OCI-LY1 (cell line): ENCODE results near the gene DEXI.

ENCODE experiments used
- H2AFZ ChIP-seq: fragments of 200-600 bp; sonication (generic), shearing (Covaris generic); 2 replicates; pipeline ENCODE4 v1.6.0; 2014; ENCODE audit warnings: antibody characterized with exemption, mild to moderate bottlenecking, low read length
- H3F3A ChIP-seq: fragments of 200-600 bp; sonication (generic), shearing (Covaris generic); 2 replicates; pipeline ENCODE4 v1.6.0; 2014; ENCODE audit warnings: mild to moderate bottlenecking, antibody characterized with exemption, low read length, moderate library complexity; ENCODE audit not compliant: insufficient read depth
- H3K27ac ChIP-seq: fragments of 200-600 bp; sonication (generic); 2 replicates; pipeline ENCODE4 v1.5.1; 2014; ENCODE audit warnings: low read length, mixed run types, mild to moderate bottlenecking, low read depth; ENCODE audit not compliant: poor library complexity, severe bottlenecking
- H3K27me3 ChIP-seq: fragments of 200-600 bp; sonication (generic); 2 replicates; pipeline ENCODE4 v1.6.0; 2014; ENCODE audit warnings: antibody characterized with exemption, mild to moderate bottlenecking, low read length, moderate library complexity; ENCODE audit not compliant: insufficient read depth
- H3K36me3 ChIP-seq: fragments of 200-600 bp; sonication (generic); 2 replicates; pipeline ENCODE4 v1.6.1; 2014; ENCODE audit warnings: mild to moderate bottlenecking, antibody characterized with exemption, low read length, moderate library complexity, mixed read lengths; ENCODE audit not compliant: insufficient read depth
- H3K4me1 ChIP-seq: fragments of 200-600 bp; sonication (generic); 2 replicates; pipeline ENCODE4 v1.5.1; 2014; ENCODE audit warnings: mild to moderate bottlenecking, low read length, moderate library complexity; ENCODE audit not compliant: insufficient read depth, severe bottlenecking
- H3K4me2 ChIP-seq: fragments of 200-600 bp; sonication (generic), shearing (Covaris generic); 2 replicates; pipeline ENCODE4 v1.6.1; 2014; ENCODE audit warnings: low read length
- H3K4me3 ChIP-seq: fragments of 200-600 bp; sonication (generic); 2 replicates; pipeline ENCODE4 v1.5.1; 2014; ENCODE audit warnings: low read length, low read depth, mild to moderate bottlenecking, mixed read lengths; ENCODE audit not compliant: poor library complexity, severe bottlenecking
- H3K79me2 ChIP-seq: fragments of 200-600 bp; shearing (Covaris generic); 2 replicates; pipeline ENCODE4 v1.6.1; 2016; ENCODE audit warnings: mixed run types, low read length, mixed read lengths; ENCODE audit not compliant: insufficient read depth
- H3K9ac ChIP-seq: fragments of 200-600 bp; sonication (generic), shearing (Covaris generic); 2 replicates; pipeline ENCODE4 v1.6.1; 2014; ENCODE audit warnings: mild to moderate bottlenecking, low read length, mixed read lengths
- H3K9me2 ChIP-seq: fragments of 200-600 bp; sonication (generic), shearing (Covaris generic); 2 replicates; pipeline ENCODE4 v1.6.1; 2014; ENCODE audit warnings: low read depth, mild to moderate bottlenecking, low read length, mixed read lengths
- H3K9me3 ChIP-seq: fragments of 200-600 bp; shearing (Covaris generic); 2 replicates; pipeline ENCODE4 v1.6.1; 2014; ENCODE audit warnings: low read length, mixed read lengths
- H4K20me1 ChIP-seq: fragments of 200-600 bp; sonication (generic), shearing (Covaris generic); 2 replicates; pipeline ENCODE4 v1.6.0; 2016; ENCODE audit warnings: mild to moderate bottlenecking, low read length; ENCODE audit not compliant: insufficient read depth
- EZH2 ChIP-seq: fragments of 200-600 bp; sonication (generic), shearing (Covaris generic); IDR thresholded peaks from 2 replicates; pipeline ENCODE4 v1.8.0; 2017; ENCODE audit warnings: borderline replicate concordance, mixed run types, mild to moderate bottlenecking, antibody characterized with exemption, low read length, moderate library complexity, mixed read lengths
- TF ChIP-seq, protein P1 (sequence below): fragments of 200-600 bp; sonication (generic), shearing (Covaris generic); IDR thresholded peaks from 2 replicates; pipeline ENCODE4 v1.5.1; 2017; ENCODE audit warnings: mild to moderate bottlenecking, antibody characterized with exemption, low read length, moderate library complexity, mixed read lengths

Gene DEXI

DNA sequence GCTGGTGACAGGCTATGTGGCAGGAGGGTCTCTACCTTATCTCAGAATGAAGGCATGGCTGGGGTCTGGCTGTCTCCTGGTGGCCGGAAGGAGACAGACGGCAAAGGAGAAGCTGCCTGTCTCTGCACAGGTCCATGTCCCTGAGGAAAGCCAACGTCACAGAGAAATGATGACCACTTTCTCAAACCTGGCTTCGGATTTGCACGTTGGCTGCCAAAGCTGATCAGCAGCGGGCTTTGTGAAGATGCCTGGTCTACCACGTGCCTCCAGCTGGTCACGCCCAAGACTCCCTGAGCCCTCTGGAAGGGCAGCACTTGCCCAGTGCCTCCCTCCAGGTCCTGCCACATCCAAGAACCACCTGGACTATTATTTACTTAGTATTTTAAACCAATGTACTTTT, 8.4 kb downstream of the DEXI start:
- Histone ChIP-seq H3F3A (no peaks in the 10 kb centered on the region), H3K27ac (no peak overlapping the region), H3K27me3 (peaks cover 4% of the 10 kb centered on the region), H3K4me2 (no peak overlapping the region), H3K36me3 (peaks cover 24% of the 10 kb centered on the region), H3K9me3 (no peaks in the 10 kb centered on the region), H2AFZ (no peak overlapping the region), H3K9ac (no peak overlapping the region), H3K4me3 (no peak overlapping the region), H4K20me1 (no peaks in the 10 kb centered on the region), H3K79me2 (no peaks in the 10 kb centered on the region), H3K9me2 (no peaks in the 10 kb centered on the region), H3K4me1 (peaks cover 4% of the 10 kb centered on the region)
- TF ChIP-seq, protein P1, sequence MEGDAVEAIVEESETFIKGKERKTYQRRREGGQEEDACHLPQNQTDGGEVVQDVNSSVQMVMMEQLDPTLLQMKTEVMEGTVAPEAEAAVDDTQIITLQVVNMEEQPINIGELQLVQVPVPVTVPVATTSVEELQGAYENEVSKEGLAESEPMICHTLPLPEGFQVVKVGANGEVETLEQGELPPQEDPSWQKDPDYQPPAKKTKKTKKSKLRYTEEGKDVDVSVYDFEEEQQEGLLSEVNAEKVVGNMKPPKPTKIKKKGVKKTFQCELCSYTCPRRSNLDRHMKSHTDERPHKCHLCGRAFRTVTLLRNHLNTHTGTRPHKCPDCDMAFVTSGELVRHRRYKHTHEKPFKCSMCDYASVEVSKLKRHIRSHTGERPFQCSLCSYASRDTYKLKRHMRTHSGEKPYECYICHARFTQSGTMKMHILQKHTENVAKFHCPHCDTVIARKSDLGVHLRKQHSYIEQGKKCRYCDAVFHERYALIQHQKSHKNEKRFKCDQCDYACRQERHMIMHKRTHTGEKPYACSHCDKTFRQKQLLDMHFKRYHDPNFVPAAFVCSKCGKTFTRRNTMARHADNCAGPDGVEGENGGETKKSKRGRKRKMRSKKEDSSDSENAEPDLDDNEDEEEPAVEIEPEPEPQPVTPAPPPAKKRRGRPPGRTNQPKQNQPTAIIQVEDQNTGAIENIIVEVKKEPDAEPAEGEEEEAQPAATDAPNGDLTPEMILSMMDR = no peak
- no peak for TF ChIP-seq EZH2

DNA sequence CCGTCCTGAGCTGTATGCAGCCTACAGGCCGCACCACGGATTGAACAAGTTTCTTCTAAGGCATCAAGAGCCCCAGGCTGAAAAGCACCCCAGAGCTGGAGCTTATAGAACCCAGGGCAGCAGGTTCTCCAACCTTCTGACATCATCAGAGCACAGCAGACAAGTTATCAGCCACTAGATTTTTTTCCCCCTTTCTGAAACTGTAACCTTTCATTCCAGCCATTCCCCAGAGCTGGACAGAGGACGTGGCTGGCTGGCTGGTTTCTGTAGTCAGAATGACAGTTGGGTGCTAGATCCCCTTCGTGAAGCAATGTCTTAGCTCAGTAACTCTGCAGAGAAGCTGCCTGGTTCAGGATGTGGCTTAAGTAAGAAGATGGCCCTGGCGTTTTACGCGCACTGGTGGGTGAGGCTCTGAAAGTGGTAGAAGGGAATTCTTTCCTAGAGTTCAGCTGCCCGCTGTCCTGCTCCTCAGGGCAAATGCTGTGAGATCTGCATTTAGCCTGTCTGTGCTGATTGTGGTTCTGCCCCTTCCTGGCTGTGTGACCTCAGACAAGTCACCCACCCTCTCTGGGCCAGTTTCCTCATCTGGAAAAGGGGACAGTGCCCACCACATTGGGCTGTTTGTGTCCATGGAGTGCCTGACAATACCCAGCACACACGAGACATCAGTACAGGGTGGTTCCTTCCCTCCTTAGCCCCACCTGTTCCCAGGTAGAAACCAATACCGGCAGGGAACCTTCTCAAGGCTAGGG, 9.1 kb downstream of the DEXI start:
- Histone ChIP-seq H3K36me3 (peaks cover 20% of the 10 kb centered on the region), H3K4me3 (no peak overlapping the region), H4K20me1 (no peaks in the 10 kb centered on the region), H3F3A (no peaks in the 10 kb centered on the region), H2AFZ (no peak overlapping the region), H3K4me2 (no peak overlapping the region), H3K79me2 (no peaks in the 10 kb centered on the region), H3K9me3 (no peaks in the 10 kb centered on the region), H3K27ac (no peak overlapping the region), H3K27me3 (peaks cover 4% of the 10 kb centered on the region), H3K4me1 (no peaks in the 10 kb centered on the region), H3K9me2 (no peaks in the 10 kb centered on the region), H3K9ac (no peak overlapping the region)
- TF ChIP-seq EZH2 = no peak
- TF ChIP-seq, protein P1 = no peak

DNA sequence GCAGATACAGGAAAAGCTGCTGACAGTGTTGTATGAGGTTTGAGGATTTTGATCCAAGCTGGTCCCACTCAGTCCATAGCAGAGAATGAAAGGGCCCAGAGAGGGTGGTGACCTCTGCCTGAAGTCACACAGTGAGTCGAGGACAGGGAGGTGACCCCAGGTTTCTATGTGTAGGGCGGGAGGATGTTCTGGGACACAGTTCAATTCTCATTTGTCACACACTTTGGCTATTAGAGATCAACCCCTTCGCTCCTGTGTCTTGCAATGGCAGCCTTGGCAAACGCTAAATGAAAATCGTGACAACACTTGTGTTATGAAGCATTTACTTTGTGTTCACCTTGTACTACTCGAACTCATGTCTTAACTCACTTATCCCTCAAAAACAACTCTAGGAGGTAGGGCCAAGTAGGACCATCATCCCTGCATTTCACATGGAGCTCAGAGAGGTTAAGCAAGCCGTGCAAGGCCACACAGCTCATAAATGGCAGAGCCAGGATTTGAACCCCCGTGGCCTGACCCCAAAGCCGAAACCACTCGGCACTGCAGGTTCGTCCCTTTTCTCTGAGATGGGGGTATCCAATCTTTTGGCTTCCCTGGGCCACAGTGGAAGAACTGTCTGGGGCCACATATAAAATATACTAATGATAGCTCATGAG, 10.2 kb downstream of the DEXI start:
- no peaks in the 10 kb centered on the region for H3K9me3 ChIP-seq
- H2AFZ ChIP-seq = no peak overlapping the region
- H3K4me3 ChIP-seq = no peak overlapping the region
- H3K4me1 ChIP-seq = no peaks in the 10 kb centered on the region
- no peaks in the 10 kb centered on the region for H3K79me2 ChIP-seq
- TF ChIP-seq, protein P1 = no peak
- TF ChIP-seq EZH2 = no peak
- H3K27me3 ChIP-seq = peaks cover 4% of the 10 kb centered on the region
- peaks cover 20% of the 10 kb centered on the region for H3K36me3 ChIP-seq
- no peaks in the 10 kb centered on the region for H4K20me1 ChIP-seq
- H3K4me2 ChIP-seq = no peak overlapping the region
- no peaks in the 10 kb centered on the region for H3K9me2 ChIP-seq
- no peaks in the 10 kb centered on the region for H3F3A ChIP-seq
- H3K9ac ChIP-seq = no peak overlapping the region
- no peak overlapping the region for H3K27ac ChIP-seq
